A549 (cell line): ENCODE data around the gene AKAP10. TPM values are rescaled to one million over a fixed set of nuclear protein-coding genes. Genes with fewer than 3 reads are reported as not detected.
A peak's percentile ranks its signal among the peaks of the same experiment; 100 is the strongest.

Experiments
- ATAC-seq, 2 experiments: fragments of 200-7000 bp in 1 of 2; fragments of >200 bp in 1 of 2; cut with Nextera tagmentation in 1 of 2; cut with Tn5 transposase in 1 of 2; 3 replicates each; pipeline versions ENCODE4 v1.8.0 to v1.9.1; 2018 to 2020; ENCODE audit warnings: mild to moderate bottlenecking in 1 of 2, moderate library complexity in 1 of 2
- CTCF ChIA-PET: fragments of 300-600 bp; sonication (Branson Sonifier 250); formaldehyde crosslinking; extraction: SDS; loops from one replicate; lab custom pipeline; 2021; ENCODE audit warnings: antibody characterized with exemption, inconsistent platforms; lab: Yijun Ruan, JAX
- POLR2A ChIA-PET: fragments of 350-600 bp; formaldehyde crosslinking; extraction: SDS; loops from one replicate; lab custom pipeline; 2021; ENCODE audit warnings: antibody characterized with exemption, inconsistent platforms; lab: Yijun Ruan, JAX
- DNase-seq, 2 experiments: peaks; one replicate each; pipeline versions ENCODE4 v3.0.0 to v3.0.0-alpha.2; 2011 to 2016; ENCODE audit warnings: low read depth in 1 of 2, low spot score in 1 of 2
- FAIRE-seq: peaks from 2 replicates; lab custom pipeline; 2011; peaks lifted over from hg19 to GRCh38; lab: Jason Lieb, UNC
- H3K27ac ChIP-seq, 2 experiments: fragments of >200 bp; sonication (Bioruptor Twin); formaldehyde crosslinking; 3 replicates each; pipeline ENCODE4 v1.5.1; 2016 to 2017
- H3K4me1 ChIP-seq: fragments of >200 bp; sonication (Bioruptor Twin); formaldehyde crosslinking; 3 replicates; pipeline ENCODE4 v1.6.1; 2016
- H3K4me2 ChIP-seq: fragments of >200 bp; sonication (Bioruptor Twin); formaldehyde crosslinking; 3 replicates; pipeline ENCODE4 v1.6.1; 2016
- H3K4me3 ChIP-seq: fragments of >200 bp; sonication (Bioruptor Twin); formaldehyde crosslinking; 3 replicates; pipeline ENCODE4 v1.5.1; 2016
- H3K9me3 ChIP-seq: fragments of >200 bp; sonication (Bioruptor Twin); formaldehyde crosslinking; 3 replicates; pipeline ENCODE4 v1.6.1; 2016
- ATOH8 ChIP-seq: fragments of 250-450 bp; sonication (Bioruptor Pico); IDR thresholded peaks from 2 replicates; pipeline ENCODE4 v1.5.0; 2020; ENCODE audit warnings: low read depth, mild to moderate bottlenecking, moderate library complexity
- BHLHE40 ChIP-seq: IDR thresholded peaks from 2 replicates; pipeline ENCODE4 v1.6.1; 2012; ENCODE audit warnings: low read depth, low read length, inconsistent platforms
- CBX2 ChIP-seq: fragments of 200-600 bp; sonication (generic); IDR thresholded peaks from 2 replicates; pipeline ENCODE4 v1.6.1; 2016; ENCODE audit warnings: low read depth, mild to moderate bottlenecking, borderline replicate concordance
- CBX8 ChIP-seq: fragments of 200-600 bp; sonication (generic); IDR thresholded peaks from 2 replicates; pipeline ENCODE4 v1.6.1; 2016
- CHD4 ChIP-seq: fragments of 200-600 bp; sonication (generic); IDR thresholded peaks from 2 replicates; pipeline ENCODE4 v1.6.1; 2016; ENCODE audit warnings: antibody characterized with exemption, mild to moderate bottlenecking, borderline replicate concordance
- EHF ChIP-seq: fragments of 250-450 bp; sonication (Bioruptor Pico); IDR thresholded peaks from 2 replicates; pipeline ENCODE4 v1.5.0; 2020; ENCODE audit warnings: mild to moderate bottlenecking
- EHMT2 ChIP-seq: fragments of 200-600 bp; sonication (generic); IDR thresholded peaks from 2 replicates; pipeline ENCODE4 v1.6.1; 2016; ENCODE audit warnings: antibody characterized with exemption, low read depth, mild to moderate bottlenecking, moderate library complexity
- EP300 ChIP-seq, 2 experiments: fragments of >200 bp; sonication (Bioruptor Twin); formaldehyde crosslinking; IDR thresholded peaks; 2 replicates in 1 of 2; 3 replicates in 1 of 2; pipeline ENCODE4 v1.6.1; 2016 to 2017
- ESRRA ChIP-seq: fragments of 150-350 bp; IDR thresholded peaks from 2 replicates; pipeline ENCODE4 v1.6.1; 2014; ENCODE audit warnings: mild to moderate bottlenecking, low read length, borderline replicate concordance
- FOSL2 ChIP-seq, 2 experiments: fragments of 450-650 bp in 1 of 2; fragments of >200 bp in 1 of 2; sonication (Bioruptor Twin) in 1 of 2; formaldehyde crosslinking; IDR thresholded peaks; 2 replicates each; pipeline versions ENCODE4 v1.5.0 to v1.6.1; 2016 to 2020; ENCODE audit warnings: mild to moderate bottlenecking in 1 of 2, moderate library complexity in 1 of 2
- HEYL ChIP-seq: fragments of 250-450 bp; sonication (Bioruptor Pico); IDR thresholded peaks from 2 replicates; pipeline ENCODE4 v1.8.0; 2021; ENCODE audit warnings: mild to moderate bottlenecking, moderate library complexity
- HOXA7 ChIP-seq: fragments of 250-450 bp; sonication (Bioruptor Pico); IDR thresholded peaks from 2 replicates; pipeline ENCODE4 v1.5.0; 2020; ENCODE audit warnings: mild to moderate bottlenecking, moderate library complexity
- JUN ChIP-seq, 2 experiments: fragments of >200 bp; sonication (Bioruptor Twin); formaldehyde crosslinking; IDR thresholded peaks; 2 replicates in 1 of 2; 3 replicates in 1 of 2; pipeline ENCODE4 v1.6.1; 2016 to 2017
- KDM5A ChIP-seq: fragments of 200-600 bp; sonication (generic); IDR thresholded peaks from 2 replicates; pipeline ENCODE4 v1.6.1; 2016; ENCODE audit warnings: antibody characterized with exemption, mild to moderate bottlenecking
- MAZ ChIP-seq: fragments of 150-350 bp; IDR thresholded peaks from 2 replicates; pipeline ENCODE4 v1.6.1; 2014; ENCODE audit warnings: antibody characterized with exemption, low read depth, low read length, borderline replicate concordance
- NFE2L2 ChIP-seq: fragments of 150-350 bp; conservative IDR thresholded peaks from 2 replicates; pipeline ENCODE4 v1.6.1; 2014; ENCODE audit warnings: low read length
- NR3C1 ChIP-seq: fragments of >200 bp; sonication (Bioruptor Twin); formaldehyde crosslinking; IDR thresholded peaks from 3 replicates; pipeline ENCODE4 v1.6.1; 2017
- PHF8 ChIP-seq: fragments of 200-600 bp; sonication (generic); IDR thresholded peaks from 2 replicates; pipeline ENCODE4 v1.6.1; 2016; ENCODE audit warnings: low read depth, mild to moderate bottlenecking, antibody characterized with exemption, moderate library complexity, borderline replicate concordance
- SMC3 ChIP-seq: fragments of >200 bp; sonication (Bioruptor Twin); formaldehyde crosslinking; IDR thresholded peaks from 3 replicates; pipeline ENCODE4 v1.6.1; 2018; ENCODE audit warnings: inconsistent platforms
- SREBF2 ChIP-seq: fragments of 450-650 bp; IDR thresholded peaks from 2 replicates; pipeline ENCODE4 v1.6.1; 2014; ENCODE audit warnings: mild to moderate bottlenecking, moderate library complexity
- TP53 ChIP-seq: fragments of 250-450 bp; sonication (Bioruptor Pico); IDR thresholded peaks from 2 replicates; pipeline ENCODE4 v1.5.0; 2021; ENCODE audit warnings: mild to moderate bottlenecking, moderate library complexity
- ZFP36 ChIP-seq: fragments of 450-650 bp; IDR thresholded peaks from 2 replicates; pipeline ENCODE4 v1.6.1; 2014; ENCODE audit warnings: borderline replicate concordance; ENCODE audit not compliant: partially characterized antibody
- ZNF302 ChIP-seq: fragments of 250-450 bp; sonication (Bioruptor Pico); IDR thresholded peaks from 2 replicates; pipeline ENCODE4 v1.9.0; 2021; ENCODE audit warnings: inconsistent platforms, mild to moderate bottlenecking, moderate library complexity
- ZSCAN20 ChIP-seq: fragments of 250-450 bp; sonication (Bioruptor Pico); IDR thresholded peaks from 2 replicates; pipeline ENCODE4 v1.8.0; 2022; ENCODE audit warnings: mild to moderate bottlenecking, moderate library complexity
- WGBS: methylation state at CpG from one replicate; pipeline ENCODE4 v1.1.6; 2017; ENCODE audit errors: missing lambda C conversion rate; 5-methylcytosine and 5-hydroxymethylcytosine counted together
- polyA plus RNA-seq, 4 experiments: library from polyadenylated mRNA; depleted of rRNA in 3 of 4; stranded (reverse); fragments of >200 nt; fragmentation: RNase III in 1 of 4; extraction: RNeasy Plus Mini Kit Qiagen cat#74134 plus additional on column Dnase treatment in 1 of 4; gene quantifications; 2 replicates in 3 of 4; 3 replicates in 1 of 4; pipeline ENCODE4 v1.2.3, GENCODE V29; 2011 to 2017
- TF ChIP-seq, protein P1 (sequence below): fragments of >200 bp; sonication (Bioruptor Twin); formaldehyde crosslinking; IDR thresholded peaks from 3 replicates; pipeline ENCODE4 v1.5.1; 2016
- TF ChIP-seq, protein P2 (sequence below): fragments of >200 bp; sonication (Bioruptor Twin); formaldehyde crosslinking; IDR thresholded peaks from 3 replicates; pipeline ENCODE4 v1.6.1; 2016

The AKAP10 gene
- polyA plus RNA-seq, 2 of the 4 experiments (the other 2 are of a cell fraction) = 22.0 to 51.1 TPM

DNA sequence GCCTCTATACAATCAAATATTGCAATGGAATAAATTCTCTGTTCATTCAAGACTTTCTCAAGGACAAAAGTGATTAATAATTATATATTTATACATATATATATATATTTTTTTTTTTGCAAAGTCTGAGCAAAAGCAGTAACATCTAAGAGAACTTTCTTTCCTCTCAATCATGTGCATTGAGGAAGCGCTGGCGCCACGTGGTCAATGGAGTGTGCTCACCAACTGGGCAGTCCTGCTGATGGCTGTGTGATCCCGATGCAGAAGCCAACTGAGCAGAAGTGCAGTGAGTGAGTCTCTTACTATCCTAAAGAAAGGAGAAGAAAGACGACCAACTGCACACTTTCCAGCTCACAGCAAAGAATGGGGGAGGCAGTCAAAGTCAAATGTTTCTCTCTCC lies 72.7 kb downstream of the AKAP10 start:
- FAIRE-seq = no peak
- CTCF ChIA-PET = interaction anchor here (0.6 to 1.8 kb wide), 2 partner anchors 12 to 105 kb away, joined by 3 to 5 read pairs; no protein-coding TSS in a partner anchor
- no peak overlapping the region for H3K4me3 ChIP-seq
- H3K9me3 ChIP-seq = no peaks in the 10 kb centered on the region
- TF ChIP-seq JUN (IDR thresholded peaks at IDR 0.05) = no peak
- TF ChIP-seq BHLHE40 = no peak
- no peak for TF ChIP-seq SMC3
- TF ChIP-seq, protein P1, sequence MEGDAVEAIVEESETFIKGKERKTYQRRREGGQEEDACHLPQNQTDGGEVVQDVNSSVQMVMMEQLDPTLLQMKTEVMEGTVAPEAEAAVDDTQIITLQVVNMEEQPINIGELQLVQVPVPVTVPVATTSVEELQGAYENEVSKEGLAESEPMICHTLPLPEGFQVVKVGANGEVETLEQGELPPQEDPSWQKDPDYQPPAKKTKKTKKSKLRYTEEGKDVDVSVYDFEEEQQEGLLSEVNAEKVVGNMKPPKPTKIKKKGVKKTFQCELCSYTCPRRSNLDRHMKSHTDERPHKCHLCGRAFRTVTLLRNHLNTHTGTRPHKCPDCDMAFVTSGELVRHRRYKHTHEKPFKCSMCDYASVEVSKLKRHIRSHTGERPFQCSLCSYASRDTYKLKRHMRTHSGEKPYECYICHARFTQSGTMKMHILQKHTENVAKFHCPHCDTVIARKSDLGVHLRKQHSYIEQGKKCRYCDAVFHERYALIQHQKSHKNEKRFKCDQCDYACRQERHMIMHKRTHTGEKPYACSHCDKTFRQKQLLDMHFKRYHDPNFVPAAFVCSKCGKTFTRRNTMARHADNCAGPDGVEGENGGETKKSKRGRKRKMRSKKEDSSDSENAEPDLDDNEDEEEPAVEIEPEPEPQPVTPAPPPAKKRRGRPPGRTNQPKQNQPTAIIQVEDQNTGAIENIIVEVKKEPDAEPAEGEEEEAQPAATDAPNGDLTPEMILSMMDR = no peak
- no peak for TF ChIP-seq MAZ
- no peak for TF ChIP-seq ATOH8 (CRISPR knock-in tag)
- TF ChIP-seq EP300 (IDR thresholded peaks at IDR 0.05) = no peak
- TF ChIP-seq NFE2L2 = no peak
- no peak for TF ChIP-seq ZFP36
- no peak for TF ChIP-seq ZSCAN20
- no peak for TF ChIP-seq CBX8
- no peak for TF ChIP-seq EHMT2
- TF ChIP-seq CHD4 = no peak
- TF ChIP-seq KDM5A = no peak
- TF ChIP-seq, all 56 proteins: peak for 0
- WGBS = 90% methylated on average over 5 of the region's 5 CpGs
- H3K4me1 ChIP-seq = peaks cover 38% of the 10 kb centered on the region
- ATAC-seq (no peak), DNase-seq (no peak)
- peak overlapping the region; percentile 42 for H3K4me2 ChIP-seq
- POLR2A ChIA-PET = no interaction called here
- H3K27ac ChIP-seq = peak overlapping the region in 1 of 2 experiments; percentile 1; a peak in 1 of 6 replicates

GRCh38 chr17:19904412-19904811 lies 73.2 kb downstream of the AKAP10 start:
- DNase-seq = no peak
- Histone ChIP-seq H3K4me3 (no peak overlapping the region), H3K4me2 (peak overlapping the region; percentile 42), H3K4me1 (peaks cover 38% of the 10 kb centered on the region), H3K9me3 (no peaks in the 10 kb centered on the region), H3K27ac (peak overlapping the region; percentile 26 to 62; a peak in 5 of 6 replicates)
- peak; percentile 72 for FAIRE-seq
- TF ChIP-seq, protein P2, sequence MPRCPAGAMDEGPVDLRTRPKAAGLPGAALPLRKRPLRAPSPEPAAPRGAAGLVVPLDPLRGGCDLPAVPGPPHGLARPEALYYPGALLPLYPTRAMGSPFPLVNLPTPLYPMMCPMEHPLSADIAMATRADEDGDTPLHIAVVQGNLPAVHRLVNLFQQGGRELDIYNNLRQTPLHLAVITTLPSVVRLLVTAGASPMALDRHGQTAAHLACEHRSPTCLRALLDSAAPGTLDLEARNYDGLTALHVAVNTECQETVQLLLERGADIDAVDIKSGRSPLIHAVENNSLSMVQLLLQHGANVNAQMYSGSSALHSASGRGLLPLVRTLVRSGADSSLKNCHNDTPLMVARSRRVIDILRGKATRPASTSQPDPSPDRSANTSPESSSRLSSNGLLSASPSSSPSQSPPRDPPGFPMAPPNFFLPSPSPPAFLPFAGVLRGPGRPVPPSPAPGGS = no peak
- no peak for TF ChIP-seq HEYL (CRISPR knock-in tag)
- TF ChIP-seq KDM5A = no peak
- no peak for TF ChIP-seq EHF (CRISPR knock-in tag)
- no peak for TF ChIP-seq ZNF302
- no peak for TF ChIP-seq FOSL2 (IDR thresholded peaks at IDR 0.05)
- no peak for TF ChIP-seq FOSL2 (CRISPR knock-in tag; IDR thresholded peaks at IDR 0.05)
- TF ChIP-seq PHF8 = no peak
- no peak for TF ChIP-seq ZFP36
- no peak for TF ChIP-seq SREBF2
- TF ChIP-seq NR3C1 = no peak
- TF ChIP-seq CBX2 = no peak
- no peak for TF ChIP-seq ESRRA
- no peak for TF ChIP-seq EHMT2
- no peak for TF ChIP-seq JUN (IDR thresholded peaks at IDR 0.05)
- TF ChIP-seq TP53 (CRISPR knock-in tag) = no peak
- TF ChIP-seq HOXA7 (CRISPR knock-in tag) = no peak
- CTCF ChIA-PET = interaction anchor here (1.8 kb wide), 1 partner anchor 12 kb away, joined by 5 read pairs; no protein-coding TSS in a partner anchor
- POLR2A ChIA-PET = interaction anchor here (1.1 to 1.9 kb wide), 2 partner anchors 8 to 73 kb away, joined by 4 to 6 read pairs; partner anchors contain the start of gene AKAP10
- no peak for ATAC-seq
